Brain pericyte (primary cell): ENCODE measurements around the gene RCBTB1.
"Not testable (repeated sequence)": the region's sequence is repeated elsewhere in the genome, so short reads cannot be mapped to it uniquely, and the experiment has no call there.

Experiments
- DNase-seq: peaks from one replicate; pipeline ENCODE4 v3.0.0-alpha.2; 2012; ENCODE audit warnings: low read depth, low spot score

Gene RCBTB1

DNA sequence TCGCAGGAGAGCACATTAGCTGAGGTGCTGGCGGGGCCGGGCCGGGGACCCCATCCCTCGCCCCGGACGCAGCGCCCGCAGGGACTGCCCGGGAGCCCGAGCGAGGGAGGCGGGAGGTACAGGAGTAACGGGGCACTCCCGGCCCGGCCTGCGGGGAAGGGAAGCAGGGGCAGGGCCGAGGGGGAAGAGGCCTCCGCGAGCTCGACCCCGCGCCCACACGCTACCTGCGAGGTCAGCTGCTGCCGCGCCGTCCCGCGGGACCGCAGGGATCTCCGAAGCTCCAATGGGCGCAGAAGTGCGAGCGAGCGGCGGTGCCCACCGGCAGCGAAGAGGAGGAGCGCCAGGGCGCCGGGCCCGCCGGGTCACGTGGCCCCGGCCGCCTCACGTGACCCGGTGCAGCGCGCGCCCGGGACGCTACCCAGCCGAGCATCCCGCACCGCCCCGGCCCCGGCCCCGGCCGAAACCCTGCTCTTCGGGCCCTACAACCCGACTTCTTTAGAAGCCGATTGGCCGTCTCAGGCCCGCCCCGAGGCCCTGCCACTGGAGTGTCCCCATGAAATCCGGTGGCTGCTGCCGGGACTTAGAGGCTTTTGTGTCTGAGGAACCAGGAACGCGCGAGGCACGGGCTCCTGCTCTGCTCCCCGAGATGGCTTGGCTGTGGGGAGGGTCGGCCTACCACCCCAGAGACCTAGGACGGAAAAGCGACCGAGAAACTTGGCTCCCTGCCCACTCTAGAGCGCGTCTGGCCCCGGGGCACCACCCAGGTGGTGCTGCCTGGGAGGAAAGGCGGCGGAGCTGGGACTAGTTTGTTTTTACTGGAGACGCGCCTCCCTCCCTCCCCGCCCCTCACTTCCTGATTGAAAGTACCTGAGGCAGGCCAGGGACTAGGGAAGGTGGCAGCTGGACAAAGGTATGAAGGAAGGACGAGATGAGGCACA, at the start of gene RCBTB1:
RCBTB1 (minus strand) TSS at position 339 of the 938 bp plus-strand sequence. CDS start 18,279 bp downstream, outside the sequence.
- no peak for DNase-seq

DNA sequence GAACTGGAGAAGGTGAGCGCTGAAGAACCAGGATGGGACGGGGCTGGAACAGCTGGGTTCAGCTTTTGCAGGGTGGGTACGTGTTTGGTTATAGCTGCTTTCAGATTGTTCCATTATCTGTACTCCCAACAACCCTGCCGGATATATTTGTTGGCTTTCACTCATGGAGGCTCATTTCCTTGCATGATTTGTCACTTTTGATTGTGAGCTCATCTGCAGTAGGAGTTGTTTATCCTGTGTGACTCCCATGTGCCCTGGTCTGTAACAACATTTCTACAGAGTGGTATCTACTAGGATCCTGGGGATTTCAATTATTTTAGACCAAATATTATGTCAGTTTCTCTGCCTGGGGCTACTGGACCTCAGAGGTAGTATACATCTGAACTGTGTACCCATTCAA, 48.4 kb upstream of the RCBTB1 start:
- DNase-seq = no peak

DNA sequence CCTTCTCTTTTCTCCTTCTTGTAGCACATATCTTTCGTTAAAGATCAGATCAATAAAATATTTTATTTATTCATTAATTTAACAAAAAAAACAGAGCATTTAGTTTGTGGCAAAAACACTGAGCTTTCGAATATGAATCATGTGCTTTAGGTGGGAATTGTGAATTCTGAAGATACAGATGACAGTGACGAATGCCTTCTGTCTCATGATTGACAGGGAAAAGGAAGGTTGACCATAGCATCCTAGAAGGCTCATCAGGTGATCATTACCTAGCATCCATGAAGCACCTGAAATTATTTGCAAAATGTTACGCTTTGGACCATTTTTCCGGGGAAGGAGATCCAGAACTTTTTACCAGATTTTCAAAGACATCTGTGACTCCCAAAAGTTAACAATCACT, 46.8 kb upstream of the RCBTB1 start:
- no peak for DNase-seq

DNA sequence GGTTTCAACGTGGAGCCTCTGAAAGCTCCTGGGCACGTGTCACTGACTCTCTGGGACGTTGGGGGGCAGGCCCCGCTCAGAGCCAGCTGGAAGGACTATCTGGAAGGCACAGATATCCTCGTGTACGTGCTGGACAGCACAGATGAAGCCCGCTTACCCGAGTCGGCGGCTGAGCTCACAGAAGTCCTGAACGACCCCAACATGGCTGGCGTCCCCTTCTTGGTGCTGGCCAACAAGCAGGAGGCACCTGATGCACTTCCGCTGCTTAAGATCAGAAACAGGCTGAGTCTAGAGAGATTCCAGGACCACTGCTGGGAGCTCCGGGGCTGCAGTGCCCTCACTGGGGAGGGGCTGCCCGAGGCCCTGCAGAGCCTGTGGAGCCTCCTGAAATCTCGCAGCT, 45.2 kb upstream of the RCBTB1 start:
- DNase-seq = no peak

DNA sequence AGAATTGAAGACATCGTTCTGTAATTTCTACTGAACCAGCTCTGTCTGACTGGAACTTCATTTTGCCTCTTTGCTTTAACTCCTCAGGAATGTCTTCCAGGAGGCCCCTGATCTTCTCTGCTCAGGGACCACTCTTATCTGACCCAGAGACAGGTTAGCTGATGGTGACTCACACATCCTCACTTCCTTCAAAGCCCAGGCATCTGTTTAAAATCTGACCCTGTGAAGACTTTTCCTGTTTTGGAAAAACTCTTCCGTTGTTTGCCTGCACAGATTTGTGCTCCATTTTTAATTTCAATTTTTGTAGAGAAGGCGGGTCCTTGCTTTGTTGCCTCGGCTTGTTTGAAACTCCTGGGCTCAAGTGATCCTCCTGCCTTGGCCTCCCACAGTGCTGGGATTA, 44.6 kb upstream of the RCBTB1 start:
- no peak for DNase-seq

DNA sequence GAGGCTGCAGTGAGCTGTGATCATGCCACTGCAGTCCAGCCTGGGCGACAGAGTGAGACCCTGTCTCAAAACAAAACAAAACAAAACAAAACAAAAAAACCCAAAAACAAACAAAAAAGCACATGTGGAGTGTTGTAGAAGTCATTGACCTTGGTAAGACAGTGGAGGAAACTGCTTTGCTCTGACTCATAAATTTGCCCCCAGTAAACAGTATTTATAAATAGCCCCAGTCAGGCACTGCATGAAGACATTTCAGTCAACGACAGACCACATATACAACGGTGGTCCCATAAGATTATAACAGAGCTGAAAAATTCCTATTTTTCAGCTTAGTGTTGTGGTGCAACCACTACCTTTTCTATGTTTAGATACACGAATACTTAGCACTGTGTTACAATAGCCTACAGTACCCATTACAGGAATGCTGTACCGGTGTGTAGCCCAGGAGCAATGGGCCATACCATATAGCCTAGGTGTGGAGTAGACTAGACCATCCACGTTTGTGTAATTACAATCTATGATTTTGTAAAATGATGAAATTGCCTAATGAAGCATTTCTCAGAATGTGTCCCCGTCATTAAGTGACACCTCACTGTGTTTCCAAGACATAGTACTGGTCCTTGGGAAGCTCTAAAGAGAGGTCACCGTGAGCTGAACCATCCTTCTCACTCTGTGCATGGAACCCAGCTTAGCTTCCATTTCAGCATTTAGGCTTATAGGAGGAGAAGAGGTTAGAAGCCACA, 44.0 kb upstream of the RCBTB1 start:
- no peak for DNase-seq

DNA sequence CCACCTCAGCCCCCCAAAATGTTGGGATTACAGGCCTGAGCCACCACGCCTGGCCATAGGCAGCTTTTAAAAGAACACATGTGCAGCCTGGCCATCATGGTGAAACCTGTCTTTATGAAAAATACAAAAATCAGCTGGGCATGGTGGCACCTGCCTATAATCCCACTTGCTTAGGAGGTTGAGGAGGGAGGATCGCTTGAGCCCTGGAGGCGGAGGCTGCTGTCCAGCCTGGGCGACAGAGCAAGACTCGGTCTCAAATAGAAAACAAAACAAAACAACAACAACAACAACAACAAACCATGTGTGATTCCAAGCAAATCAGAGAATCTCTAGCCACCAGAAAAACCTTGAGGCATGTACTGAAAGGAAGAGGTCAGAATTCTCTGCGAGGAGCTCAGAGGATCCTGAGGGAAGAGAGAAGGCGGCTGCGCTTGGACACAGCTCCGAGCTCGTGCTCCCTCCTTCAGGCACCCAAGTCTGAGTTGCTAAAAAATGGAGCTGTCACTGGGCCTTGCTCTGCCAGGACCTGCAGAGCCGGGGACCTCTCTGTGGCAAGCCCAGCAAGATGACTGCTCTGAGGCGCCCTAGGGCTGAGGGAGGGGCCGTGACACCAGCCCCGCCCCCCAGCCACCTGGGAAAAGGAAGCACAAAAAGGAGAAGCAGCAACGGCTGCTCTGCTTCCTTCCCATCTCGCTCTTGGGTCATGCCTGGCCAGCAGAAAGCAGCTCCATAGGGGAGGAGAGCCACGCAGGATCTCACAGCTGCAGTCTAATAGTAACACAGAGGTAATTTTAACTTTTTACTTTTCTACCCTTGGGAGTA, 42.7 kb upstream of the RCBTB1 start, which contains the start of gene ARL11:
ARL11 (plus strand) TSS at position 677 of the 822 bp plus-strand sequence. CDS start 1,941 bp downstream, outside the sequence.
- DNase-seq = no peak

DNA sequence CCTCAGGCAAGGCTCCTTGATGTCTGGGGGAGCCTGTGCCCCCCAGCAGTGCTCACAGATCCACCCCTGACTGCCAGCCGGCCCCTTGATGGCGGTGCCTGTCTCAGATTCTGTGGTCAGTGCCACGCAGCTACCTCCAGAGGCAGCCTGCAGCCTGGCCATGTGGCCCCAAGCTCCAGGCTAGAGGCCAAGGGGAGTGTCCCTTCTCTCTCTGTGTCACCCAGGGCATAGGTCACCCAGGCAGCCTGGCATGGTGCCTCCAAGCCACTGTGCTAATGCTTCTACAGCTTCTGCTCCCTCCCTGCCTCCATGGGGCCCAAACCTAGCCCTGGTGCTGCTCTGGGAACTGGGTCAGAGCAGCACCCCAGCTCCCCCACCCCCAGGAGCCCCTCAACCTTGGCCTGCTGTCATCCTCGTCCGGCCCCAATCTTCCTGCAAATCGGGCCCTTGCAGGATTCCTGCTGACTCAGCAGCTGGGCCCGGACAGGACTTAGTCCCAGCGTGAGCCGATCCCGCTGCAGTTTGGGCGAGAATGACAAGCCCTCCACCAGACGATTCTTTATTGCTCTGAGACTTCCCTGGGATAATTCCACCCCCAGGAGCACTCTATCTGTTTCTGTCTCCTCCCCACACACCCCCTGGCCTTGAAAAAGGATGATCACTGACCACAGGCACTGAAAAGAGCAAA, 40.2 kb upstream of the RCBTB1 start:
- no peak for DNase-seq

DNA sequence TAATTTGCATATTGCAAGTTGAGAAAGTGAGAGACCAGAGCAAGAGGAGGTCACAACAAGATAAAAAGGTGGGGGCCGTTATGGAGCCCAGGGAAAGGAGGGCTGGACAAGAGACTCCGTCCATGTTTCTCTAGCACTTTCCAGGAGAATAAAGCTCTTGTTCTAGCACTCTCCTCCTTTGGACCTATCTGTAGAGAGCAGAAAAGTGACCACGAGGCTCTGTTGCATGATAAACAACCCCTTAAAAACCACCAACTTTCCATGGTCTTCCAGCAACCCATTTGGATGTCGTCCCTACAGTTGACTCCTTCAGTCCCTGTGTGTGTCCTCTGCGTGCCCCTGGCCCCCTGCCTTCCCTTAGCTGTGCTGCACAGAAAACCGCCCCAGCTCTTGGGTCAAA, 38.9 kb upstream of the RCBTB1 start:
- DNase-seq = no peak

DNA sequence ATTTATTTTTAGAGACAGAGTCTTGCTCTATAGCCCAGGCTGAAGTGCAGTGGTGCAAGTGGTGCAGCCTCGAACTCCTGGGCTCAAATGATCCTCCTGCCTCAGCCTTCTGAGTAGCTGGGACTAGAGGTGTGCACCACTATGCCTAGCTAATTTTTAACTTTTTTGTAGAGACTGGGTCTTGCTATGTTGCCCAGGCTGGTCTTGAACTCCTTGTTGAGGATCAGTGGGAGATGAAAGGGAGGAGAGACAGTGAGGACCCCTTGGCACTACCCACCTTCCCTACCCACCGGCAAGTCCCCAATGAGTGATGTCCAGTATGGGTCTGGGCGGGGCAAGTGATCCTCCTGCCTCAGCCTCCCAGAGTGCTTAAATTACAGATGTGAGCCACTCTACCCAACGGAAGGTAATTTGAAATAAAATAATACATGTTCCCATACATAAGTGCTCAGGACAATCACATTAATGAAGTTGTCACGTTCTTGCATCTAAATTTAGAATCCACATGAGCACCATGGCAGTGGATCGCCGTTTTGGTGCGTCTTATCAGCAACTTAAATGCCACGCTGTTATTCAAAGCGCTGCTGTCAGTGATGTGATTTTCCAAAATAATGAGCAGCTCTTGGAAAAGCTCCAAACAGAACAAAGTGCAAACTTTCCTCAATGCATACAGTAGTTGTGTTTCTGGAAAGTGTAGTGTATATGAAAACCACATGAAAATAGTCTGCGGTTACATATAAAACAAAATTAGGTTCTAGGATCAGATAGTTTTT, 37.0 kb upstream of the RCBTB1 start:
- DNase-seq = no peak

DNA sequence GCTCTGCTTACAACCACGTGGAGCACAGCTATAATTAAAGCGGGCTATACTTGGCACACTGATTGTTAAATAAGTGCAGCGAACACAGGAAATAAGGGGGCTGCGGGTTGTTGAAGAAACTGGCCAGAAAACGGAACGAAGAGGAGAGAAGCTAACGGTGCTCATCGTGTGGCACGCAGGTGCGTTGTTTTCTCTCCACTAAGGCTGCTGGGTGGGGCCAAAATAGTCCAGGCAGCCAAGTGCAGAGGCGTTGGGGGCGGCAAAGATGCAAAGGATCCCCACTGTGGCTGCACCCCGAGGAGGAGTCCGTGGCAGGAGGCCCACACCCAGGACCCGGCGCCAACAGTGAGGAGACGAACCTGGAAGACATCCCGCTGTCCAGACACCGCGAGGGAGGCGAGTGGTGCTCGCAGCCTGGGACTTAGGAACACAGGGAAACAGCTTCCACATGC, 34.8 kb upstream of the RCBTB1 start:
- no peak for DNase-seq

DNA sequence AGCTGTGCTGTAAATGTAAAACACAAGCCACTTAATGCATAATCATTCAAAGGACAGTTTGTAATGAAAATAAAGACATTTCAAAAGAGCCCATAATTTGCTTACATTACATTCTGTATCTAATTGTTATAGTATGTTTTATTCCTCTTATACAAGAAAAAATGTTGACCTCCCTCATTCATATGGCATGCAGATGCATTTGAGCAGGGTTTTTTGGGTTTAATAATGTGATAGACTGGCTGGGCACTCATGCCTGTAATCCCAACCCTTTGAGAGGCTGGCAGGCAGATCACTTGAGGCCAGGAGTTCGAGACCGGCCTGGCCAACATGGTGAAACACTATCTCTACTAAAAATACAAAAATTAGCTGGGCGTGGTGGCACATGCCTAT, 31.3 kb upstream of the RCBTB1 start:
- no peak for DNase-seq

DNA sequence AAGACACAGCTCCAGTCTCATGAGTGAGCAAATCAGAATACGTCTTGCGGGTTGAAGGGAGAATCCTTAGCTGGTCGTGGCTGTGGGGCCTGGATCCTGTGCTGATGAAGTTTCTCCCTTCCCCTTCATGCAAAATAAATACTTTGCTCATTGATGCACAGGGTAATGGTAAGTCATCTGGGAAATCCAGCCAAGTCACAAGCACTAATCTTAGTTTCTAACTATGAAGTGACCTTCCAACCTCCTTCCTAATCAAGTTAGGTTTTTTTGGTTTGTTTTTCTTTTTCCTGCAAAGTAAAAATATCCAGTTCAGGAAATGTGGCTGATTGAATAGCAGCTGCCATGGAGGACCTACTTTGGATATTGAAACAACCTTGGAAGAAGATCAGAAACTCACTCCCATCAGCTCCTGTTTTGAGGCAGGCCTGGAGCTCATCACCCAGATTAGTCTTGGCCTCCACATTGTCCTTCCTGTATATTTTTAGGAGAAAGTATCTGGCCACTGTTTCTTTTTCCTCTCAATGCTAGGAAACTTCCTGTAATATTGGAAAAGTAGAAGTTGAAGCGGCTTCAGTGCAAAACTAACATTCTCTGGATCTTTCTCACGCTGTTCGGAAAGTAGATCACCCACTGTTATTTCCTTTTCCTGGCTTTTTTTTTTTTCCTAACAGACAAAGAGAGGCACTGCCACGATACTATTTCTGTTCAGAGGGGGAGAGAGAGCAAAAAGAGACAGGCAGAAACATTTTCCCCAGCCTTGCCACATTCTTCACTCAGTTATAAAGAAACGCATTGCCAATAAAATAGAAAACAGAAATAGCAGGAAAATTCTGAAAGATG, 30.7 kb upstream of the RCBTB1 start:
- no peak for DNase-seq

DNA sequence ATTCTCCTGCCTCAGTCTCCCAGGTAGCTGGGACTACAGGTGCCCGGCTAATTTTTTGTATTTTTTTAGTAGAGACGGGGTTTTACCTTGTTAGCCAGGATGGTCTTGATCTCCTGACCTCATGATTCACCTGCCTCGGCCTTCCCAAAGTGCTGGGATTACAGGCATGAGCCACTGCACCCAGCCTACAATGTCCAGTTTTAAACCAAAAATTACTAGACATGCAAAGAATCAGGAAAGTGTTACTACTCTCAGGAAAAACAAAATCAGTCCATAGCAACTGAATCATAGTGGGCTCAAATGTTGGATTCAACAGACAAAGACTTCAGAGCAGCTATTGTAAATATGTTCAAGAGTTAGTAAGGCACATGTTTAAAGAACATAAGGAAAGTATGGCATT, 26.7 kb upstream of the RCBTB1 start:
- DNase-seq = not testable (repeated sequence)

DNA sequence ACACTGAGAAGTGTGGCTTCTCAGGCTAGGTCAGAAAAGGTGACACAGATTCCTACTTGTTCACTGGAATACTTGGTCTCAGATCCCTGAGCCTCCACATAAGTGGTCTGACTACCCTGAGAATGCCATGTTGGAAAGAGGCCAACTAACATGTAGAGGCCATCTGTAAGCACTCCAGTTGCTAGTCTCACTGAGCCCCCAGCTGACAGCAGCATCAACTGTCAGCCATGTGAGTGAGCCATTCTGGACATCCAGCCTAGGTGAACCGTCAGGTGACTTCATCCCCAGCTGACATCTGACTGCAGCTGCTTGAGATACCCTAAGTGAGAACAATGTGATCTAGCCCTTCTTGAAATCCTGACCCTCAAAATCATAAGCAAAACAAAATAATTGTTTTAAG, 24.8 kb upstream of the RCBTB1 start:
- no peak for DNase-seq

DNA sequence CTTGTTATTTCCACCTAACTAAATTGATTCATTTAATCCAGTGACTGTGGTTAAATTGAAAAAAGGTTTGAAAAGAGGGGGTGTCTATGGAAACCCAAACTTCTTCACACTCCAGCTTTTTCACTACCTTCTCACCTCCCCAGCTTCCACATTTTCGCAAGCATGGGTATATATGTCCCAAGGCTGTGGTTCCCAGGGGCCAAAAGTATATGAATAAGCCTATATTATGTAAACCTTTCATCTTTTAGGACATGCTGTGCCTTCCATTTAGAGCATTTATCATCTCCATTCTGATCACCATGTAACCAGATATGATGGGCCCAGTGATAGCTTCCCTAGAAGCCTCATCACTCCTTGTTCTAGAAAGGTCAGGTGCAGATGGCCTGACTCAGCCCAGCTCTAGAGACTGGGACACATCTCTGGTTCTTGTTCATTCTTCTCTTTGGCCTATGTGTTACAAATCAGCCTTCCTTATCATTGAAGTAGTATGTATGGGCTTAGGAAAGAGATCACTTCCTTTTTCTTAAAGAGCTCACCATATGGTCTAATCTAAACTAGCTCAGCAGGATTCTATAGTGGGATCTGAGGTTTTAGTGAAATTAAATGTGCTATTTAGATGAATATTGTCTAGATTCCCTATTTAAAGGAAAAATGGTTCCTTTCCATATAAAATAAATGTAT, 23.4 kb upstream of the RCBTB1 start:
- no peak for DNase-seq

DNA sequence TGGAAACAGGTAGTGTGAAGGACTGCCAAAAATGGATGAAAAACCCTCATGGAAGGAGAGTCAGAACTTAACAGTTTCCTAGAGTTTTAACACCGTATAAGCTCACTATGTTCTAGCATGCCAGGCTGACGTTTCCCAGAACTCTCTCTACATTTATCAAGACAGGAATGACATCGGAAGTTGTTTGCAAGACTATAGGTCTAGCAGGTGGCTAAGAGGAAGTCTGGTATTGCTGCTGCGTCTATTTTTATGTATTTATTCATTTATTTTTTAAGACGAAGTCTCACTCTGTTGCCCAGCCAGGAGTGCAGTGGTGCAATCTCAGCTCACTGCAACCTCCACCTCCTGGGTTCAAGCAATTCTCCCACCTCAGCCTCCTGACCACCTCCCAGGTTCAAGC, 22.4 kb upstream of the RCBTB1 start:
- no peak for DNase-seq

DNA sequence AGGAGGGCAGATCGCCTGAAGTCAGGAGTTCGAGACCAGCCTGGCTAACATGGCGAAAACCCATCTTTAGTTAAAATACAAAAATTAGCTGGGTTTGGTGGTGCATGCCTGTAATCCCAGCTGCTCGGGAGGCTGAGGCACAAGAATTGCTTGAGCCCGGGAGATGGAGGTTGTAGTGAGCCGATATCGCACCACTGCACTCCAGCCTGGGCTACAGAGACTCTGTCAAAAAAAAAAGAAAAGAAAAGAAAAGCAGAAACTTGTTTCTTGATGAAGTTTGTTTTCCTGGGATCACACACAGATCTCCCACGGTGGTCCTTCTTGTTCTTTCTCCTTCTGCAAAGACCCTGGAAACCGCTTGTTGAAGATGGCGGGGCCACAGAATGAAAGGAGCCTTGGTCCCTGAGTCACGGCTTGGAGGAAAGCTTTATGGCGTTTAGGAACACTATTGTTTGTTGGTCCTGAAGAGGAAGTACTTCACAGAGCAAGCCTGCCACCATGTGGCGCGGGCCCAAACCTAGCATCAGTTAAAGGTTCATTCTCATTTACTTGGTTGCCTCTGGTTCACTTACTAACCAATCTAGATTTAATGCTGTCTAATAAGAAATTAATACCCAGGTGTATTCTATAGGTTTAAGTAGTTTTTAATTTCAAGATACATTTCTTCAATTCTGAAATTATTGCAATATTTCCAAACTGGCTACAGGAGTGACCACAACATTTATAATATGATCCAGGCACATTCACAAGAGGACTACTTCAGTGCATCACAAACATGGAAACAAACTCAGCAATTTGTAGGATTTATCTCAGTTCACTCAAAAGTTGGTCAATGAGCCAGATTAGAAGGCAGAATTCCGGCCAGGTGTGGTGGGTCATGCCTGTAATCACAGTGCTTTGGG, 21.6 kb upstream of the RCBTB1 start:
- DNase-seq = peak; percentile 65
